WTC11 (cell line): Measurements from ENCODE around the gene ABCC3. TPM values are rescaled to one million over a fixed set of nuclear protein-coding genes. Genes with fewer than 3 reads are reported as not detected.

Source experiments
- ATAC-seq: fragments of 200-7000 bp; cut with Tn5 transposase; 2 replicates; pipeline ENCODE4 v1.10.0; 2021; ENCODE audit warnings: mild to moderate bottlenecking, moderate library complexity
- CTCF ChIA-PET: fragments of 300-600 bp; sonication (Branson Sonifier 250); formaldehyde crosslinking; loops from one replicate; lab custom pipeline; 2021; ENCODE audit warnings: antibody characterized with exemption; lab: Charles Lee
- POLR2A ChIA-PET: fragments of 350-600 bp; sonication (Branson Sonifier 250); formaldehyde crosslinking; loops from one replicate; lab custom pipeline; 2021; ENCODE audit warnings: antibody characterized with exemption; lab: Charles Lee
- DNase-seq: peaks from one replicate; pipeline ENCODE4 v3.0.0; 2021; ENCODE audit warnings: low spot score
- H3K27ac Mint-ChIP-seq: 2 replicates; pipeline ENCODE4 v1.8.0; 2021; ENCODE audit warnings: mixed read lengths
- H3K27me3 Mint-ChIP-seq: 2 replicates; pipeline ENCODE4 v1.8.0; 2021; ENCODE audit warnings: low read depth, mild to moderate bottlenecking, moderate library complexity, mixed read lengths
- H3K36me3 Mint-ChIP-seq: 2 replicates; pipeline ENCODE4 v1.8.0; 2021; ENCODE audit warnings: mixed read lengths
- H3K4me1 Mint-ChIP-seq: 2 replicates; pipeline ENCODE4 v1.8.0; 2022; ENCODE audit warnings: mixed read lengths
- H3K4me3 Mint-ChIP-seq: 2 replicates; pipeline ENCODE4 v1.8.0; 2021; ENCODE audit warnings: mild to moderate bottlenecking, moderate library complexity, mixed read lengths
- H3K9me3 Mint-ChIP-seq: 2 replicates; pipeline ENCODE4 v1.8.0; 2021; ENCODE audit warnings: mixed read lengths
- CREB1 ChIP-seq: sonication (generic); formaldehyde crosslinking; IDR thresholded peaks from 2 replicates; pipeline ENCODE4 v1.8.0; 2023; ENCODE audit warnings: mild to moderate bottlenecking, missing genetic modification reagents
- CTCF ChIP-seq: fragments of 200-600 bp; IDR thresholded peaks from 2 replicates; pipeline ENCODE4 v1.8.0; 2022; ENCODE audit warnings: antibody characterized with exemption
- ELF4 ChIP-seq: sonication (generic); formaldehyde crosslinking; IDR thresholded peaks from 2 replicates; pipeline ENCODE4 v1.8.1; 2022; ENCODE audit warnings: low read depth, mild to moderate bottlenecking, moderate library complexity, missing genetic modification reagents
- ESRRA ChIP-seq: sonication (generic); formaldehyde crosslinking; IDR thresholded peaks from 2 replicates; pipeline ENCODE4 v1.8.1; 2022; ENCODE audit warnings: mild to moderate bottlenecking, missing genetic modification reagents, borderline replicate concordance
- FOXJ3 ChIP-seq: sonication (generic); formaldehyde crosslinking; IDR thresholded peaks from 2 replicates; pipeline ENCODE4 v1.9.0; 2021; ENCODE audit warnings: missing genetic modification reagents, mild to moderate bottlenecking, borderline replicate concordance
- FOXP1 ChIP-seq: sonication (generic); formaldehyde crosslinking; IDR thresholded peaks from 2 replicates; pipeline ENCODE4 v1.8.0; 2022; ENCODE audit warnings: missing genetic modification reagents, mild to moderate bottlenecking, moderate library complexity, borderline replicate concordance
- GABPB1 ChIP-seq: sonication (generic); formaldehyde crosslinking; IDR thresholded peaks from 2 replicates; pipeline ENCODE4 v1.8.1; 2023; ENCODE audit warnings: mild to moderate bottlenecking, missing genetic modification reagents
- GTF2I ChIP-seq: fragments of 250-450 bp; sonication (Bioruptor Pico); conservative IDR thresholded peaks from 2 replicates; pipeline ENCODE4 v1.4.0; 2021; ENCODE audit warnings: mild to moderate bottlenecking
- JAZF1 ChIP-seq: fragments of 250-450 bp; sonication (Bioruptor Pico); IDR thresholded peaks from 2 replicates; pipeline ENCODE4 v1.9.0; 2021; ENCODE audit warnings: moderate library complexity, mild to moderate bottlenecking, inconsistent platforms
- MAX ChIP-seq: sonication (generic); formaldehyde crosslinking; IDR thresholded peaks from 2 replicates; pipeline ENCODE4 v1.8.0; 2022; ENCODE audit warnings: mild to moderate bottlenecking, missing genetic modification reagents
- MXD4 ChIP-seq: fragments of 250-450 bp; sonication (Bioruptor Pico); IDR thresholded peaks from 2 replicates; pipeline ENCODE4 v1.8.0; 2021; ENCODE audit warnings: mild to moderate bottlenecking, moderate library complexity, borderline replicate concordance
- NR2C2 ChIP-seq: sonication (generic); formaldehyde crosslinking; IDR thresholded peaks from 2 replicates; pipeline ENCODE4 v1.8.0; 2022; ENCODE audit warnings: mild to moderate bottlenecking, missing genetic modification reagents
- NR3C1 ChIP-seq: sonication (generic); formaldehyde crosslinking; conservative IDR thresholded peaks from 2 replicates; pipeline ENCODE4 v1.8.1; 2023; ENCODE audit warnings: low read depth, mild to moderate bottlenecking, missing genetic modification reagents
- SMAD4 ChIP-seq: sonication (generic); formaldehyde crosslinking; IDR thresholded peaks from 2 replicates; pipeline ENCODE4 v1.8.0; 2022; ENCODE audit warnings: mild to moderate bottlenecking, missing genetic modification reagents
- SP1 ChIP-seq: sonication (generic); formaldehyde crosslinking; conservative IDR thresholded peaks from 2 replicates; pipeline ENCODE4 v1.8.1; 2022; ENCODE audit warnings: missing genetic modification reagents
- TCF7 ChIP-seq: sonication (generic); formaldehyde crosslinking; IDR thresholded peaks from 2 replicates; pipeline ENCODE4 v1.8.0; 2022; ENCODE audit warnings: mild to moderate bottlenecking, low read depth, missing genetic modification reagents, moderate library complexity
- ZBTB43 ChIP-seq: sonication (generic); formaldehyde crosslinking; IDR thresholded peaks from 2 replicates; pipeline ENCODE4 v1.8.1; 2023; ENCODE audit warnings: mild to moderate bottlenecking, missing genetic modification reagents
- ZNF396 ChIP-seq: fragments of 250-450 bp; sonication (Bioruptor Pico); IDR thresholded peaks from 2 replicates; pipeline ENCODE4 v1.8.0; 2021; ENCODE audit warnings: mild to moderate bottlenecking, moderate library complexity, borderline replicate concordance
- ZNF425 ChIP-seq: fragments of 250-450 bp; sonication (Bioruptor Pico); conservative IDR thresholded peaks from 2 replicates; pipeline ENCODE4 v1.9.0; 2021; ENCODE audit warnings: mild to moderate bottlenecking
- ZNF512 ChIP-seq: sonication (generic); formaldehyde crosslinking; IDR thresholded peaks from 2 replicates; pipeline ENCODE4 v1.8.1; 2022; ENCODE audit warnings: missing genetic modification reagents, borderline replicate concordance
- total RNA-seq: library from RNA; stranded (reverse); gene quantifications from 3 replicates; pipeline ENCODE4 v1.2.3, GENCODE V29; 2021

Gene ABCC3
- total RNA-seq, 1 experiment from 2014 or later: 0.92 TPM

- no peaks in the 10 kb centered on the region for H3K4me1 Mint-ChIP-seq
- H3K9me3 Mint-ChIP-seq: no peaks in the 10 kb centered on the region
- TF ChIP-seq GTF2I (CRISPR knock-in tag): no peak
- no peak for TF ChIP-seq FOXJ3 (CRISPR knock-in tag)
- no peak for TF ChIP-seq MXD4 (CRISPR knock-in tag)
- TF ChIP-seq NR2C2 (CRISPR knock-in tag): no peak
- no peak for TF ChIP-seq ZBTB43
- no peak for TF ChIP-seq SP1 (CRISPR knock-in tag)
- no peak for TF ChIP-seq FOXP1 (CRISPR knock-in tag)
- TF ChIP-seq MAX: no peak
- TF ChIP-seq NR3C1 (CRISPR knock-in tag): no peak
- no peak for TF ChIP-seq TCF7 (CRISPR knock-in tag)
- TF ChIP-seq JAZF1 (CRISPR knock-in tag): no peak
- TF ChIP-seq CTCF: no peak
- TF ChIP-seq ESRRA (CRISPR knock-in tag): no peak
- no peak for TF ChIP-seq SMAD4
- no peak for TF ChIP-seq ZNF425 (CRISPR knock-in tag)
- TF ChIP-seq CREB1 (CRISPR knock-in tag): no peak
- TF ChIP-seq ZNF396 (CRISPR knock-in tag): no peak
- TF ChIP-seq GABPB1 (CRISPR knock-in tag): no peak
- no peak for TF ChIP-seq ELF4 (CRISPR knock-in tag)
- no peak for TF ChIP-seq ZNF512 (CRISPR knock-in tag)
- ChIA-PET CTCF (interaction anchor here (1.2 kb wide), 1 partner anchor 21 kb away, joined by 3 read pairs; no protein-coding TSS in a partner anchor), POLR2A (no interaction called here)
- peak overlapping the region; percentile 26; the same call in 1 of the 2 replicates for H3K27ac Mint-ChIP-seq
- H3K36me3 Mint-ChIP-seq: no peaks in the 10 kb centered on the region
- H3K27me3 Mint-ChIP-seq: peaks cover 3% of the 10 kb centered on the region; the same call in 1 of the 2 replicates
- no peak overlapping the region for H3K4me3 Mint-ChIP-seq
- DNase-seq: no peak
- no peak for ATAC-seq
These were observed 12.5 kb downstream of the ABCC3 start for GRCh38 chr17:50647187-50647586.
